Erythroblast (primary cell): ENCODE data around the gene ITPR3.

Experiments
- DNase-seq, 2 experiments: peaks; one replicate each; lab custom pipeline; 2025; lab: John Stamatoyannopoulos, UW
- GATA1 ChIP-seq: IDR thresholded peaks from 2 replicates; pipeline ENCODE4 v1.6.1; 2011; ENCODE audit warnings: low read depth, mild to moderate bottlenecking, control low read depth, low read length, moderate library complexity
- POLR2A ChIP-seq: IDR thresholded peaks from 2 replicates; pipeline ENCODE4 v1.6.1; 2011; ENCODE audit warnings: mild to moderate bottlenecking, low read length

The ITPR3 gene

DNA sequence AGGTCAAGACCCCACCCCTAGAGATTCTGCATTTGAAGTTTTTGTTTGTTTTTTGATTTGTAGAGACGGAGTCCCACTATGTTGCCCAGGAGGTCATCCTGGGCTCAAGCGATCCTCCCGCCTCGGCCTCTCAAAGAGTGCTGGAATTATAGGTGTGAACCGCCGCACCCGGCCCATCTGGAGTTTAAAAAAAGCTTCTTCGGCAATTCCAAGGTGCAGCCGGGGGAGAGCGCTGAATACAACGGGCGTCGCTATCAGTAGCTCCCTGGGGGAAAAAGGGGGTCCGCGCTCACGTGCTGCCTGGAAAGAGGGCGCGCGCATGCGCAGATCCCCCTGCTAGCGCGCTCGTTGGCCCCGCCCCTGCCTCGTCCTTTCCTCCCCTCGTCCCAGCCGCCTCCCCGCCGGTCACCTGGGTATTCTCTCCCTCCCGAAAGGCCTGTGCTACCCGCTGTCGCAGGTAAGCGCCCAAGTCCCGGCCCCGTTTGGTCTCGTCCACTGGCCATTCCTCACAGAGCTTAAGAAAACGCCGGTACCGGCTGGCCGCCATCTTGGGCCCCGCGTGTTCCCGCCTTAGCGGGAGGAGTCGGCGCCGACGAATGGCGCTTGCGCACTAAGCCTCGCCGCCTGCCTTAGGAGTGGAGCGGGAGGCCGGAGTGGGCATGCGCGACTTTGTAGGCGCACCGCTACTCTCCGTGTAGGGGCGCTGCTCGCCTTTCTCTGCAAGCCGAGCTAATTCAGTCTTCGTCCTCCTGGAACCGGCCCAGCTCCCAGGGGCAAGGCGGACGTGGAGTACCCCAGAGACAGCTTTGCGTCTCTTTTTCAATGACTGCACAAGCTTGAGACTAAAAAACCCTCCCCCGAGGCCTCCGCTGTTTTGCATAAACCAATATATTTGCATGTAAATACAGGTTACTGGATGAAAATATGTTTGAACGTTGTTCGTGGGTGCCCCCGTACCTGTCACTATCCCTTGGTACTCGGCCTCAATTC is 90.3 kb downstream of the ITPR3 start, which contains the start of gene UQCC2:
UQCC2 (minus strand) TSS at position 561 of the 990 bp plus-strand sequence; CDS start at position 547, 14 bp downstream.
- DNase-seq, result peak; percentile 97 to 99
- TF ChIP-seq POLR2A, result peak; percentile 95
- TF ChIP-seq GATA1, result no peak

GRCh38 chr6:33712914-33713313 is 91.8 kb downstream of the ITPR3 start:
- no peak for DNase-seq
- TF ChIP-seq GATA1 (no peak), POLR2A (no peak)

- DNase-seq, result no peak
- TF ChIP-seq GATA1 (no peak), POLR2A (no peak)
Measured at GRCh38 chr6:33713786-33714185, 92.7 kb downstream of the ITPR3 start.

GRCh38 chr6:33714385-33715040 is 93.4 kb downstream of the ITPR3 start:
- TF ChIP-seq GATA1 (no peak), POLR2A (no peak)
- no peak for DNase-seq

DNA sequence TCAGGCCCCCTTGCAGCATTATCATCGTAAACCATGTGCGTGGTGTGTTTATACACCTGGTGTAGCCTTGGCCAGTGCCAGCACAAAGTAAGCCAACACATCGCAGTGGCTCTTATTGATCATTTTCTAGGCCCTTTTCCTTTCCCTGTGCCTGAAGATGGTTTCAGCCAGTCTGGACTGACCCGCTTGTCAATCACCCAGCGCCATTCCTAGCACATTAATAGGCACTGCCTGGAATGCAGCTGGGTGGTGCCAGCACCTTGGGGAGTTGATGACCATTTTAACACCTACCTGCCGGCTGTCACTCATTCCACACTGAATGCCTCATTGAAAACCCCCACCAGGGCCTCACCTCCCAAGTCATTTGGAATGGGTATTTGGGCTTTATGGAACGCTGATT is 95.3 kb downstream of the ITPR3 start:
- TF ChIP-seq GATA1, result no peak
- no peak for TF ChIP-seq POLR2A
- DNase-seq, result no peak

DNA sequence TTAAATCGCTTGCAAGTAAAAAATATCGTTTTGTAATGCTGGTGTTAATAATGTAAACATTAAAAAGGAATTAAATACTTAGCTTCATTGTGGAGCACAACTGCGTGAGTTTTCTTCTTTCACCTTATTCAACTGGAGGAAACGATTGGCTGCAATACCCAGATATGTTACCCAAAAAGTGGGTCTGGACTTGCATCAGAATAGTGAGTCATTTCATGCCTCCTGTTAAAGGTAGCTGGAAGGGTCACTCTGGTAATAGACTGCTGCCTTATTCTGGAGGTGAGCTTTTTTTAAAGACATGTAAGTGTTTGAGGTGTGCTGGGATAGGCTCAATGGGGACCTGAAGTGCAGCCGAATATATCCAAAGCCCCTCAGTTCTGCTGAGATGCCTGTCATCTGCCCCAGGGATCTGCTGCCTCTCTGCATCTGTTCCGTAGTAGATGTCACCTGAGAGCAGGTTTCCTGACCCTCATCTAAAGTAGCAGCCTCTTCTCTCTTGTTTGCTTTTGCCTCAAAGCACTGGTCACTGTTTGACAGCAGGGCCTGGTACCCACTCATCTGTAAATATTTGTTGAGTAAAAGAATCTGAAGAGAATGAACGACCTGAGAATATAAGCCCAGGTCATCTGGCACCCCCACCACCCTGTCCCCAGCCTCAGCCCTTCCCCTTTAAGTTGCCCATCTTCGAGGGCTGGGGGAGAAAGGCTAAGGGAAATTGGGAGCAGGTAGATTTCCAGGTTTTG is 95.9 kb downstream of the ITPR3 start:
- DNase-seq, result no peak
- TF ChIP-seq POLR2A, result no peak
- no peak for TF ChIP-seq GATA1

DNA sequence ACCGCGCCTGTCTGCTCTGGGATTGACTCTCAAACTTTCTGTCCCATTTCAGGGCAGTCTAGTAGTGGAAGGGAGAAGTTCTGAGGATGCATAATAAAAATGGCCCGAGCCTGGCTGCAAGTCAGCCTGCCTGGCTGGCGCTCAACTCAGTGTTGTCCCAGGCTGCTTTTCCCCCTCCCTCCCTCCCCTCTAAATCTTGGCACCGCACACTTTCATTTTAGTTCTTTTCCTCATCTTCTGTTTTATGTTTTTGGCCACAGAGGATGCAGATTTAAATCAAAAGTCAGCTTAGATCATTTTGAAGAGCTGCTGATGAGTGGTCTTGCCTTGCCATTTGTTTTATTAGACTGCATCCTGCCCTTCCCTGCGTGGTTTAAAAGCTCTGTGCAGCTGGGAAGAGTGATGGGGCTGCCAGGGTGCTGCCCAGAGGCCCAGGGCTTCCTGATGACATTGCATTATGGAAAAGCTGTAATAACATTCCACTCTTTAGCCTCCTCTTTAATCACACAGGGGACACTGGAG is 96.9 kb downstream of the ITPR3 start:
- no peak for TF ChIP-seq GATA1
- no peak for TF ChIP-seq POLR2A
- DNase-seq, result no peak

GRCh38 chr6:33718713-33719112 is 97.6 kb downstream of the ITPR3 start:
- no peak for DNase-seq
- TF ChIP-seq POLR2A, result no peak
- TF ChIP-seq GATA1, result no peak

DNA sequence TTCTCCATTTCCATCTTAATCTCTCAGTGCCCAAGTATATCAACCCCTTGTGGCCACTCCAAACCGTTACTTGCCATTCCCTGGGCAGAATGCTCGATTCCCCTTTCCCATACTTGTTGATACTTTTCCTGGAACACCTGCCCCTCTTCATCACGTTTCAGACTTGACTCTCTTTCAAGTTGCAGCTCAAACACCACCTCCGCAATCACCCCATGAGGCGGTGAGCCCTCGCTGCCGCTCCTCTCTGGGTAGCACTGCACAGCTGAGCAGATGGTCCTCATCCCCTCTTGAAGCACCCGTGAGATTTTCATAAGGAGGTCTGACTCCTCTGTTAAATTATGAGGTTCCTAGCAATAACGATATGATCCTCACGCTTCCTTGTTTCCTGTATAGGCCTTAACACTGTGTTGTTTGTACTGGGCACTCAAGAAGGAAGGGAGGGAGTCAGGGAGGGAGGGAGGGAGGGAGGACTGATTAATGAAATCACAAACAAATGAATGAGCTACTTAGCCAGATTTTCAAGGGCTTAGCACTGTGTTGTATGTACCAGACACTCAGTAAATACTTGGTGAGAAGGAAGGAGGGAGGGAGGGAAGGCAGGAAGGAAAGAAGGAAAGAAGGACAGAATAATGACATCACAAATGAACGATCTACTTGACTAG is 98.3 kb downstream of the ITPR3 start:
- TF ChIP-seq GATA1 (no peak), POLR2A (no peak)
- DNase-seq, result no peak

DNA sequence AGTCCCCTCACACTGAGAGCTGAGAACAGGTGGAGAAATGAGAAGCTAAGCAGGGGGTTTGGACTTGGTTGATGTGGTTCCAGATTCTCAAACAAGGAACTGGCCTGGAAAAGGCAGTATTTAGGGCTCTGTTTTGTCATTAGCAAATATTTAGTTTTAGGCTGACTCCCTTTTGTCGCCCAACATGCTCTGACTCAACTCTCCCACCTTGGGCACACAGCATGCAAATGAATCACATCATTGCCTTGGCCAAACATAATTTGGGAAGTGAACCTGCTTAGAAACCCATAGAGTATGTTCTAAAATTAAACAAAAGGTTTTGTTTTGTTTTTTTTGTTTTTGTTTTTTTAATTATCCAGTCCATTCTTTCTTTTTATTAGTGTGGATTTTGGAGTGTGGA is 99.9 kb downstream of the ITPR3 start:
- TF ChIP-seq GATA1 (no peak), POLR2A (no peak)
- no peak for DNase-seq

DNA sequence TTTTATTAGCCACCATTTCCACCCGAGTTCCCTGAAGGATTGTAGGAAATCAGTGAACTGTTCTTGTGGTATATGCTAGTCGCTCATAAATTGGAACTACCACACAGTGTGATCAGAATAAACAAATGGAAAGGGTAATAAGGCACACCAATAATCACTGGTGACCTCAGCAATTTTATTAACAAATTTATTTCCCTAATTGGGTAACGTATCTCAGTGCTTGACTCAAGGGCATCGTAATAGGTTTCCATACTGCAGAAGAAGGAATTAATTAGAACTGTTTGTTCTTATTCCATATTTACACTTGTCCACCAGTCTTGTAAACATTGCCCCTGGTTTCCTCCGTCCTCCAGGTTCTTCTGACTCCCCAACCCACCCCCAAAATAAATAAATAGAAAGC is 100.4 kb downstream of the ITPR3 start:
- TF ChIP-seq POLR2A (no peak), GATA1 (no peak)
- DNase-seq, result no peak

- no peak for DNase-seq
- no peak for TF ChIP-seq GATA1
- TF ChIP-seq POLR2A, result no peak
Measured at GRCh38 chr6:33722103-33722623, 101.0 kb downstream of the ITPR3 start.
